ENCODE results near the gene DDX39B.

Gene DDX39B

GRCh38 chr6:31579546-31580437 is 38.0 kb upstream of the DDX39B start:
- DNase-seq, result no peak
- Histone ChIP-seq H3K27me3 (replicated peaks in 2 of 5; ENCODE audit: control insufficient read depth in 4 of 5, insufficient read depth in 5 of 5, low read length in 4 of 5) (no peaks in the 10 kb centered on the region), H3K4me3 (ENCODE audit: control insufficient read depth in 1 of 7, extremely low read depth in 1 of 7, insufficient read depth in 4 of 7, low read depth in 2 of 7, low read length in 6 of 7) (peak overlapping the region in 6 of 7 experiments; percentile 85 to 96 (median 90)), H3K9me3 (ENCODE audit: control extremely low read depth in 1 of 5, control insufficient read depth in 4 of 5, insufficient read depth in 2 of 5, low read depth in 1 of 5, low read length in 4 of 5) (no peaks in the 10 kb centered on the region), H3K4me1 (ENCODE audit: control extremely low read depth in 1 of 4, control insufficient read depth in 4 of 4, insufficient read depth in 4 of 4, low read length in 3 of 4) (peaks cover 8 to 64% (median 56%) of the 10 kb centered on the region in 4 experiments), H3K27ac (ENCODE audit: insufficient read depth in 1 of 2, low read depth in 1 of 2, low read length in 2 of 2, poor library complexity in 1 of 2, severe bottlenecking in 2 of 2) (no peak overlapping the region), H3K36me3 (ENCODE audit: control insufficient read depth in 4 of 4, insufficient read depth in 4 of 4, low read length in 3 of 4) (no peaks in the 10 kb centered on the region)
- ChIA-PET CTCF (interaction anchor here (0.8 to 19.6 kb wide), 8 partner anchors 10 to 81 kb away, joined by 3 to 605 read pairs (median 4); partner anchors contain the start of genes AIF1, ATP6V1G2, C6orf47 and DDX39B), POLR2A (interaction anchor here (1.4 to 2.4 kb wide), 2 partner anchors 19 to 29 kb away, joined by 8 read pairs; no protein-coding TSS in a partner anchor)
- 97% methylated on average over 3 of the region's 8 CpGs for WGBS (ENCODE audit: insufficient coverage)

GRCh38 chr6:31579119-31579505 is 37.3 kb upstream of the DDX39B start:
- WGBS (ENCODE audit: insufficient coverage), result 93% methylated on average over 3 of the region's 3 CpGs
- no peak for DNase-seq
- CTCF ChIA-PET, result interaction anchor here (6.5 to 19.6 kb wide), 4 partner anchors 8 to 29 kb away, joined by 76 to 605 read pairs (median 348); partner anchors contain the start of genes ATP6V1G2, DDX39B, LST1 and LTA
- Histone ChIP-seq H3K4me3 (ENCODE audit: control insufficient read depth in 1 of 7, extremely low read depth in 1 of 7, insufficient read depth in 4 of 7, low read depth in 2 of 7, low read length in 6 of 7) (no peak overlapping the region), H3K27ac (ENCODE audit: insufficient read depth in 1 of 2, low read depth in 1 of 2, low read length in 2 of 2, poor library complexity in 1 of 2, severe bottlenecking in 2 of 2) (no peak overlapping the region), H3K27me3 (replicated peaks in 2 of 5; ENCODE audit: control insufficient read depth in 4 of 5, insufficient read depth in 5 of 5, low read length in 4 of 5) (no peaks in the 10 kb centered on the region), H3K4me1 (ENCODE audit: control extremely low read depth in 1 of 4, control insufficient read depth in 4 of 4, insufficient read depth in 4 of 4, low read length in 3 of 4) (peaks cover 6 to 57% (median 54%) of the 10 kb centered on the region in 4 experiments), H3K9me3 (ENCODE audit: control extremely low read depth in 1 of 5, control insufficient read depth in 4 of 5, insufficient read depth in 2 of 5, low read depth in 1 of 5, low read length in 4 of 5) (no peaks in the 10 kb centered on the region), H3K36me3 (ENCODE audit: control insufficient read depth in 4 of 4, insufficient read depth in 4 of 4, low read length in 3 of 4) (no peaks in the 10 kb centered on the region)
- POLR2A ChIA-PET, result no interaction called here

GRCh38 chr6:31578184-31579118 is 36.6 kb upstream of the DDX39B start:
- WGBS (ENCODE audit: insufficient coverage), result 96% methylated on average over 9 of the region's 12 CpGs
- H3K27ac ChIP-seq (ENCODE audit: insufficient read depth in 1 of 2, low read depth in 1 of 2, low read length in 2 of 2, poor library complexity in 1 of 2, severe bottlenecking in 2 of 2), result no peak overlapping the region
- no peak overlapping the region for H3K4me3 ChIP-seq (ENCODE audit: control insufficient read depth in 1 of 7, extremely low read depth in 1 of 7, insufficient read depth in 4 of 7, low read depth in 2 of 7, low read length in 6 of 7)
- H3K27me3 ChIP-seq (replicated peaks in 2 of 5; ENCODE audit: control insufficient read depth in 4 of 5, insufficient read depth in 5 of 5, low read length in 4 of 5), result no peaks in the 10 kb centered on the region
- H3K9me3 ChIP-seq (ENCODE audit: control extremely low read depth in 1 of 5, control insufficient read depth in 4 of 5, insufficient read depth in 2 of 5, low read depth in 1 of 5, low read length in 4 of 5), result no peaks in the 10 kb centered on the region
- CTCF ChIA-PET, result interaction anchor here (1.2 to 19.6 kb wide), 5 partner anchors 8 to 47 kb away, joined by 3 to 605 read pairs (median 139); partner anchors contain the start of genes ATP6V1G2, DDX39B, LST1 and LTA
- DNase-seq, result no peak
- POLR2A ChIA-PET, result no interaction called here
- no peaks in the 10 kb centered on the region for H3K36me3 ChIP-seq (ENCODE audit: control insufficient read depth in 4 of 4, insufficient read depth in 4 of 4, low read length in 3 of 4)
- peaks cover 6 to 52% (median 48%) of the 10 kb centered on the region in 4 experiments for H3K4me1 ChIP-seq (ENCODE audit: control extremely low read depth in 1 of 4, control insufficient read depth in 4 of 4, insufficient read depth in 4 of 4, low read length in 3 of 4)

GRCh38 chr6:31577579-31577966 is 35.8 kb upstream of the DDX39B start:
- Histone ChIP-seq H3K9me3 (ENCODE audit: control extremely low read depth in 1 of 5, control insufficient read depth in 4 of 5, insufficient read depth in 2 of 5, low read depth in 1 of 5, low read length in 4 of 5) (no peaks in the 10 kb centered on the region), H3K4me3 (ENCODE audit: control insufficient read depth in 1 of 7, extremely low read depth in 1 of 7, insufficient read depth in 4 of 7, low read depth in 2 of 7, low read length in 6 of 7) (no peak overlapping the region), H3K36me3 (ENCODE audit: control insufficient read depth in 4 of 4, insufficient read depth in 4 of 4, low read length in 3 of 4) (no peaks in the 10 kb centered on the region), H3K27me3 (replicated peaks in 2 of 5; ENCODE audit: control insufficient read depth in 4 of 5, insufficient read depth in 5 of 5, low read length in 4 of 5) (no peaks in the 10 kb centered on the region), H3K4me1 (ENCODE audit: control extremely low read depth in 1 of 4, control insufficient read depth in 4 of 4, insufficient read depth in 4 of 4, low read length in 3 of 4) (peaks cover under 1 to 50% (median 42%) of the 10 kb centered on the region in 4 experiments), H3K27ac (ENCODE audit: insufficient read depth in 1 of 2, low read depth in 1 of 2, low read length in 2 of 2, poor library complexity in 1 of 2, severe bottlenecking in 2 of 2) (no peak overlapping the region)
- POLR2A ChIA-PET, result no interaction called here
- no peak for DNase-seq
- CTCF ChIA-PET, result interaction anchor here (1.2 to 19.6 kb wide), 5 partner anchors 9 to 46 kb away, joined by 3 to 605 read pairs (median 139); partner anchors contain the start of genes ATP6V1G2, DDX39B, LST1 and LTA
- WGBS (ENCODE audit: insufficient coverage), result 90% methylated on average over 1 of the region's 3 CpGs

GRCh38 chr6:31576897-31577578 is 35.2 kb upstream of the DDX39B start:
- Histone ChIP-seq H3K9me3 (ENCODE audit: control extremely low read depth in 1 of 5, control insufficient read depth in 4 of 5, insufficient read depth in 2 of 5, low read depth in 1 of 5, low read length in 4 of 5) (no peaks in the 10 kb centered on the region), H3K36me3 (ENCODE audit: control insufficient read depth in 4 of 4, insufficient read depth in 4 of 4, low read length in 3 of 4) (no peaks in the 10 kb centered on the region), H3K27me3 (replicated peaks in 2 of 5; ENCODE audit: control insufficient read depth in 4 of 5, insufficient read depth in 5 of 5, low read length in 4 of 5) (no peaks in the 10 kb centered on the region), H3K4me1 (ENCODE audit: control extremely low read depth in 1 of 4, control insufficient read depth in 4 of 4, insufficient read depth in 4 of 4, low read length in 3 of 4) (peaks cover 0 to 50% (median 41%) of the 10 kb centered on the region in 4 experiments), H3K4me3 (ENCODE audit: control insufficient read depth in 1 of 7, extremely low read depth in 1 of 7, insufficient read depth in 4 of 7, low read depth in 2 of 7, low read length in 6 of 7) (no peak overlapping the region), H3K27ac (ENCODE audit: insufficient read depth in 1 of 2, low read depth in 1 of 2, low read length in 2 of 2, poor library complexity in 1 of 2, severe bottlenecking in 2 of 2) (no peak overlapping the region)
- no peak for DNase-seq
- 89% methylated on average over 14 of the region's 19 CpGs for WGBS (ENCODE audit: insufficient coverage)
- POLR2A ChIA-PET, result interaction anchor here (1.0 kb wide), 1 partner anchor 10 kb away, joined by 4 read pairs; the partner anchor contains the start of gene LST1
- CTCF ChIA-PET, result interaction anchor here (1.2 to 19.6 kb wide), 5 partner anchors 10 to 46 kb away, joined by 3 to 605 read pairs (median 139); partner anchors contain the start of genes ATP6V1G2, DDX39B, LST1 and LTA
